AG09319 (cell line): ENCODE data around the gene DNAH8.

ENCODE experiments used
- DNase-seq: peaks from one replicate; pipeline ENCODE4 v3.0.0-alpha.2; 2010; ENCODE audit warnings: low read depth; ENCODE audit errors: extremely low read depth
- TF ChIP-seq, protein P1 (sequence below): IDR thresholded peaks from 2 replicates; pipeline ENCODE4 v1.5.1; 2011; ENCODE audit warnings: low read depth, mild to moderate bottlenecking, inconsistent platforms, low read length, moderate library complexity

Gene DNAH8

GRCh38 chr6:38773338-38773737 lies 58.2 kb downstream of the DNAH8 start:
- no peak for DNase-seq
- TF ChIP-seq, protein P1, sequence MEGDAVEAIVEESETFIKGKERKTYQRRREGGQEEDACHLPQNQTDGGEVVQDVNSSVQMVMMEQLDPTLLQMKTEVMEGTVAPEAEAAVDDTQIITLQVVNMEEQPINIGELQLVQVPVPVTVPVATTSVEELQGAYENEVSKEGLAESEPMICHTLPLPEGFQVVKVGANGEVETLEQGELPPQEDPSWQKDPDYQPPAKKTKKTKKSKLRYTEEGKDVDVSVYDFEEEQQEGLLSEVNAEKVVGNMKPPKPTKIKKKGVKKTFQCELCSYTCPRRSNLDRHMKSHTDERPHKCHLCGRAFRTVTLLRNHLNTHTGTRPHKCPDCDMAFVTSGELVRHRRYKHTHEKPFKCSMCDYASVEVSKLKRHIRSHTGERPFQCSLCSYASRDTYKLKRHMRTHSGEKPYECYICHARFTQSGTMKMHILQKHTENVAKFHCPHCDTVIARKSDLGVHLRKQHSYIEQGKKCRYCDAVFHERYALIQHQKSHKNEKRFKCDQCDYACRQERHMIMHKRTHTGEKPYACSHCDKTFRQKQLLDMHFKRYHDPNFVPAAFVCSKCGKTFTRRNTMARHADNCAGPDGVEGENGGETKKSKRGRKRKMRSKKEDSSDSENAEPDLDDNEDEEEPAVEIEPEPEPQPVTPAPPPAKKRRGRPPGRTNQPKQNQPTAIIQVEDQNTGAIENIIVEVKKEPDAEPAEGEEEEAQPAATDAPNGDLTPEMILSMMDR, result peak; percentile 8; the same call in 1 of the 2 replicates

- no peak for DNase-seq
- TF ChIP-seq, protein P1, result no peak
Observed at GRCh38 chr6:38774929-38775707, 60.0 kb downstream of the DNAH8 start.

GRCh38 chr6:38775870-38776269 lies 60.8 kb downstream of the DNAH8 start:
- TF ChIP-seq, protein P1, result no peak
- no peak for DNase-seq

GRCh38 chr6:38776515-38776914 lies 61.4 kb downstream of the DNAH8 start:
- TF ChIP-seq, protein P1, result no peak
- no peak for DNase-seq

GRCh38 chr6:38779310-38780062 lies 64.4 kb downstream of the DNAH8 start:
- TF ChIP-seq, protein P1, result no peak
- DNase-seq, result no peak

DNA sequence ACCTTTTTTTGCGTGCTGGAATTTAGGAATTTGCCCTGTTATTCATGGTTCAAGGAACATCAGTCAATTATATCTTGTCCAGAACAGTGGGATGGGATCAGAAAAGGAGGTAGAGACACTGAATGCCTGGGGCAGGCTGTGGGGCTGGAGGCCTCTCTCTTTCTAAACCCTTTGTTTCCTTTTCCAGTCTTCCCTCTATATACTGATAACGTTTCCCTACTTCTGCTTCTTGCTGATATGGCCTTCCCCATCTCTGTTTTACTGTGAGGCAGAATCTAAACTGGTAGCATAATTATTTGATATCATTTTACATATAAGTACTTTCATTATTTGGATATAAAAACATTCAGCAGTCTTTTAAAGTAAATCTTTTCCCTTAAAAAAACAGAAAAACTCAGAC lies 67.5 kb downstream of the DNAH8 start:
- DNase-seq, result no peak
- TF ChIP-seq, protein P1, result no peak
